ENCODE data around the gene ZNF17. TPM values are rescaled to one million over a fixed set of nuclear protein-coding genes. Genes with fewer than 3 reads are reported as not detected.

ZNF17 gene
- total RNA-seq, 1 experiment from 2014 or later: 5.1 TPM

- ATAC-seq: no peak
- CTCF ChIA-PET: no interaction called here
Observed at GRCh38 chr19:57466489-57466888, 55.5 kb downstream of the ZNF17 start.

More at GRCh38 chr19:57466489-57466888, 55.5 kb downstream of the ZNF17 start:
- no peak overlapping the region for H3K9ac ChIP-seq (ENCODE audit: low read length)
- H4K20me1 ChIP-seq (ENCODE audit: insufficient read depth): no peaks in the 10 kb centered on the region
- peaks cover 0 to 26% of the 10 kb centered on the region in 2 experiments; a peak in 2 of 4 replicates for H3K9me3 ChIP-seq (ENCODE audit: control insufficient read depth in 1 of 2, insufficient read depth in 1 of 2, low read depth in 1 of 2, low read length in 2 of 2)
- H3K4me3 ChIP-seq (replicated peaks in 1 of 2; ENCODE audit: low read depth in 1 of 2, low read length in 2 of 2): no peak overlapping the region
- H3K36me3 ChIP-seq (ENCODE audit: control insufficient read depth in 1 of 2, insufficient read depth in 2 of 2, low read length in 2 of 2): no peaks in the 10 kb centered on the region
- H3K4me2 ChIP-seq (ENCODE audit: low read length): no peak overlapping the region
- H3K4me1 ChIP-seq (ENCODE audit: control insufficient read depth in 1 of 2, insufficient read depth in 2 of 2, low read length in 2 of 2): no peaks in the 10 kb centered on the region
- TF ChIP-seq CBX3 (IDR thresholded peaks at IDR 0.05; ENCODE audit: low read depth): no peak
- no peak for TF ChIP-seq POLR2AphosphoS5 (IDR thresholded peaks at IDR 0.05; ENCODE audit: low read depth, low read length)
- no peak for TF ChIP-seq ZBTB33 (IDR thresholded peaks at IDR 0.05; ENCODE audit: extremely low read depth, insufficient replicate concordance, low read length)
- TF ChIP-seq JUND (IDR thresholded peaks at IDR 0.05): no peak
- H3K9me2 ChIP-seq (ENCODE audit: insufficient read depth): no peaks in the 10 kb centered on the region
- DNase-seq (ENCODE audit: low read depth, low spot score): no peak
- no peak overlapping the region for H2AFZ ChIP-seq (ENCODE audit: low read depth, low read length, poor library complexity, severe bottlenecking)
- BruUV-seq (replicated peaks): no TSS peak
- H3K27ac ChIP-seq (ENCODE audit: low read depth, low read length): no peak overlapping the region
- RAD21 ChIA-PET (ENCODE audit: low non-redundant PET in 1 of 2, low total read pairs in 2 of 2, uncharacterized antibody in 2 of 2, unreplicated experiment in 2 of 2): no interaction called here
- intact Hi-C loops (cut with micrococcal nuclease): loop anchor here (5.0 kb wide), 1 partner anchor 436 kb away; no protein-coding TSS in a partner anchor
- POLR2A ChIA-PET: no interaction called here
- H3K27me3 ChIP-seq (ENCODE audit: insufficient read depth, low read length): no peaks in the 10 kb centered on the region
- H3K79me2 ChIP-seq (ENCODE audit: insufficient read depth, low read length): no peaks in the 10 kb centered on the region

Other genes starting within 250 kb of the ZNF17 start
- not detected for gene DUXA, start 243.7 kb upstream of the ZNF17 start, total RNA-seq (2021; ENCODE audit: unreplicated experiment)
- gene ZNF264, start 219.7 kb upstream of the ZNF17 start, total RNA-seq (2021; ENCODE audit: unreplicated experiment): 30.3 TPM
- gene AURKC, start 180.1 kb upstream of the ZNF17 start, total RNA-seq (2021; ENCODE audit: unreplicated experiment): 1.5 TPM
- 9.2 TPM for gene ZNF805, start 170.5 kb upstream of the ZNF17 start, total RNA-seq (2021; ENCODE audit: unreplicated experiment)
- 43.1 TPM for gene ZNF460, start 130.7 kb upstream of the ZNF17 start, total RNA-seq (2021; ENCODE audit: unreplicated experiment)
- gene ZNF543, start 90.7 kb upstream of the ZNF17 start, total RNA-seq (2021; ENCODE audit: unreplicated experiment): 7.6 TPM
- gene ZNF304, start 59.9 kb upstream of the ZNF17 start, total RNA-seq (2021; ENCODE audit: unreplicated experiment): 6.3 TPM
- 3.9 TPM for gene TRAPPC2B, start 47.6 kb upstream of the ZNF17 start, total RNA-seq (2021; ENCODE audit: unreplicated experiment)
- 1.4 TPM for gene ZNF547, start 47.6 kb upstream of the ZNF17 start, total RNA-seq (2021; ENCODE audit: unreplicated experiment)
- gene ZNF548, start 21.3 kb upstream of the ZNF17 start, total RNA-seq (2021; ENCODE audit: unreplicated experiment): 8.7 TPM
- gene ZNF749, start 24.2 kb downstream of the ZNF17 start, total RNA-seq (2021; ENCODE audit: unreplicated experiment): 18.0 TPM
- gene VN1R1, start 46.0 kb downstream of the ZNF17 start, total RNA-seq (2021; ENCODE audit: unreplicated experiment): not detected
- 0.37 TPM for gene ZNF772, start 66.4 kb downstream of the ZNF17 start, total RNA-seq (2021; ENCODE audit: unreplicated experiment)
- gene ZNF419, start 76.6 kb downstream of the ZNF17 start, total RNA-seq (2021; ENCODE audit: unreplicated experiment): 1.9 TPM
- gene ZNF773, start 88.8 kb downstream of the ZNF17 start, total RNA-seq (2021; ENCODE audit: unreplicated experiment): 0.42 TPM
- not detected for gene ZNF549, start 116.2 kb downstream of the ZNF17 start, total RNA-seq (2021; ENCODE audit: unreplicated experiment)
- gene ZNF550, start 148.7 kb downstream of the ZNF17 start, total RNA-seq (2021; ENCODE audit: unreplicated experiment): 3.1 TPM
- gene ZNF416, start 167.8 kb downstream of the ZNF17 start, total RNA-seq (2021; ENCODE audit: unreplicated experiment): 4.0 TPM
- gene ZIK1, start 173.0 kb downstream of the ZNF17 start, total RNA-seq (2021; ENCODE audit: unreplicated experiment): not detected
- gene ZNF530, start 188.7 kb downstream of the ZNF17 start, total RNA-seq (2021; ENCODE audit: unreplicated experiment): 3.8 TPM
- gene ZNF134, start 203.1 kb downstream of the ZNF17 start, total RNA-seq (2021; ENCODE audit: unreplicated experiment): 8.4 TPM
- 6.7 TPM for gene ZNF211, start 222.0 kb downstream of the ZNF17 start, total RNA-seq (2021; ENCODE audit: unreplicated experiment)

Data from HCT116 (cell line).